Smooth muscle cell (in vitro differentiated cells): ENCODE measurements around the gene SAG. TPM values are rescaled to one million over a fixed set of nuclear protein-coding genes. Genes with fewer than 3 reads are reported as not detected.

ENCODE experiments used
- DNase-seq: peaks from one replicate; lab custom pipeline; 2025; ENCODE audit not compliant: unreplicated experiment; lab: John Stamatoyannopoulos, UW
- H2AFZ ChIP-seq: fragments of 200-600 bp; sonication (generic); 2 replicates; pipeline ENCODE4 v1.6.0; 2016; ENCODE audit warnings: antibody characterized with exemption, low read depth, mild to moderate bottlenecking
- H3F3A ChIP-seq: fragments of 200-600 bp; sonication (generic); 2 replicates; pipeline ENCODE4 v1.6.0; 2017; ENCODE audit warnings: antibody characterized with exemption, low read depth
- H3K27ac ChIP-seq: fragments of 200-600 bp; sonication (generic); 2 replicates; pipeline ENCODE4 v1.5.1; 2016; ENCODE audit warnings: low read depth, mild to moderate bottlenecking
- H3K27me3 ChIP-seq: fragments of 200-600 bp; sonication (generic); 2 replicates; pipeline ENCODE4 v1.6.1; 2016; ENCODE audit warnings: low read depth, mild to moderate bottlenecking
- H3K36me3 ChIP-seq: fragments of 200-600 bp; sonication (generic); 2 replicates; pipeline ENCODE4 v1.5.1; 2016; ENCODE audit warnings: low read depth
- H3K4me1 ChIP-seq: fragments of 200-600 bp; sonication (generic); 2 replicates; pipeline ENCODE4 v1.5.1; 2016; ENCODE audit warnings: low read depth
- H3K4me2 ChIP-seq: fragments of 200-600 bp; sonication (generic); 2 replicates; pipeline ENCODE4 v1.6.0; 2016; ENCODE audit warnings: mild to moderate bottlenecking
- H3K4me3 ChIP-seq: fragments of 200-600 bp; sonication (generic); 2 replicates; pipeline ENCODE4 v1.5.1; 2016; ENCODE audit warnings: mild to moderate bottlenecking
- H3K79me2 ChIP-seq: fragments of 200-600 bp; sonication (generic); 2 replicates; pipeline ENCODE4 v1.6.0; 2016; ENCODE audit warnings: low read depth, mild to moderate bottlenecking
- H3K9ac ChIP-seq: fragments of 200-600 bp; sonication (generic); 2 replicates; pipeline ENCODE4 v1.6.0; 2016; ENCODE audit warnings: low read depth
- H3K9me3 ChIP-seq: fragments of 200-600 bp; sonication (generic); replicated peaks from 2 replicates; pipeline ENCODE4 v1.5.1; 2016; ENCODE audit warnings: low read depth
- H4K20me1 ChIP-seq: fragments of 200-600 bp; sonication (generic); 2 replicates; pipeline ENCODE4 v1.6.0; 2016; ENCODE audit warnings: low read depth
- WGBS: methylation state at CpG from one replicate; pipeline ENCODE4 v1.1.7; 2016; ENCODE audit warnings: low lambda C conversion rate; 5-methylcytosine and 5-hydroxymethylcytosine counted together
- polyA plus RNA-seq: library from polyadenylated mRNA; unstranded; fragments of >200 nt; fragmentation: Nextera tagmentation; extraction: Ambion mirVana; gene quantifications from 2 replicates; pipeline ENCODE4 v1.2.1, GENCODE V29; 2016
- total RNA-seq: library from RNA; depleted of rRNA; stranded (reverse); fragments of >200 nt; gene quantifications from 2 replicates; pipeline ENCODE4 v1.2.3, GENCODE V29; 2014
- TF ChIP-seq, protein P1 (sequence below): fragments of 200-600 bp; sonication (generic); IDR thresholded peaks from 2 replicates; pipeline ENCODE4 v1.5.1; 2017; ENCODE audit warnings: borderline replicate concordance, mild to moderate bottlenecking, antibody characterized with exemption; ENCODE audit not compliant: insufficient read depth, poor library complexity, severe bottlenecking

The SAG gene
- total and polyA plus RNA-seq, 2 experiments from 2014 or later = not detected

GRCh38 chr2:233386382-233387041, 78.9 kb downstream of the SAG start:
- Histone ChIP-seq H4K20me1 (peaks cover 32% of the 10 kb centered on the region), H3K9me3 (no peaks in the 10 kb centered on the region), H3K27me3 (no peaks in the 10 kb centered on the region), H3F3A (peaks cover 14% of the 10 kb centered on the region), H3K27ac (peak overlapping the region; percentile 20), H3K4me1 (peaks cover 16% of the 10 kb centered on the region), H3K4me3 (no peak overlapping the region), H2AFZ (no peak overlapping the region), H3K79me2 (peaks cover 52% of the 10 kb centered on the region), H3K4me2 (peak overlapping the region; percentile 49), H3K36me3 (no peaks in the 10 kb centered on the region), H3K9ac (no peak overlapping the region)
- TF ChIP-seq, protein P1, sequence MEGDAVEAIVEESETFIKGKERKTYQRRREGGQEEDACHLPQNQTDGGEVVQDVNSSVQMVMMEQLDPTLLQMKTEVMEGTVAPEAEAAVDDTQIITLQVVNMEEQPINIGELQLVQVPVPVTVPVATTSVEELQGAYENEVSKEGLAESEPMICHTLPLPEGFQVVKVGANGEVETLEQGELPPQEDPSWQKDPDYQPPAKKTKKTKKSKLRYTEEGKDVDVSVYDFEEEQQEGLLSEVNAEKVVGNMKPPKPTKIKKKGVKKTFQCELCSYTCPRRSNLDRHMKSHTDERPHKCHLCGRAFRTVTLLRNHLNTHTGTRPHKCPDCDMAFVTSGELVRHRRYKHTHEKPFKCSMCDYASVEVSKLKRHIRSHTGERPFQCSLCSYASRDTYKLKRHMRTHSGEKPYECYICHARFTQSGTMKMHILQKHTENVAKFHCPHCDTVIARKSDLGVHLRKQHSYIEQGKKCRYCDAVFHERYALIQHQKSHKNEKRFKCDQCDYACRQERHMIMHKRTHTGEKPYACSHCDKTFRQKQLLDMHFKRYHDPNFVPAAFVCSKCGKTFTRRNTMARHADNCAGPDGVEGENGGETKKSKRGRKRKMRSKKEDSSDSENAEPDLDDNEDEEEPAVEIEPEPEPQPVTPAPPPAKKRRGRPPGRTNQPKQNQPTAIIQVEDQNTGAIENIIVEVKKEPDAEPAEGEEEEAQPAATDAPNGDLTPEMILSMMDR = no peak
- 74% methylated on average over 13 of the region's 13 CpGs for WGBS
- no peak for DNase-seq

GRCh38 chr2:233387225-233387624, 79.6 kb downstream of the SAG start:
- 91% methylated on average over 13 of the region's 13 CpGs for WGBS
- no peak overlapping the region for H3K4me3 ChIP-seq

GRCh38 chr2:233387667-233388528, 80.3 kb downstream of the SAG start:
- Histone ChIP-seq H3K27me3 (no peaks in the 10 kb centered on the region), H3K36me3 (no peaks in the 10 kb centered on the region), H3K4me3 (no peak overlapping the region), H3K4me2 (peak overlapping the region; percentile 49), H3K79me2 (peaks cover 39% of the 10 kb centered on the region), H4K20me1 (peaks cover 29% of the 10 kb centered on the region), H3F3A (peaks cover 14% of the 10 kb centered on the region), H3K27ac (peak overlapping the region; percentile 20), H3K4me1 (peaks cover 16% of the 10 kb centered on the region), H2AFZ (no peak overlapping the region), H3K9ac (no peak overlapping the region), H3K9me3 (no peaks in the 10 kb centered on the region)
- TF ChIP-seq, protein P1 = no peak
- DNase-seq = peak; percentile 17
- 73% methylated on average over 25 of the region's 25 CpGs for WGBS

More at GRCh38 chr2:233387225-233387624, 79.6 kb downstream of the SAG start:
- no peaks in the 10 kb centered on the region for H3K9me3 ChIP-seq
- DNase-seq = no peak
- peaks cover 46% of the 10 kb centered on the region for H3K79me2 ChIP-seq
- H3K4me2 ChIP-seq = peak overlapping the region; percentile 49
- H3K27me3 ChIP-seq = no peaks in the 10 kb centered on the region
- H4K20me1 ChIP-seq = peaks cover 29% of the 10 kb centered on the region
- H3K9ac ChIP-seq = no peak overlapping the region
- no peaks in the 10 kb centered on the region for H3K36me3 ChIP-seq
- peaks cover 14% of the 10 kb centered on the region for H3F3A ChIP-seq
- TF ChIP-seq, protein P1 = no peak
- H2AFZ ChIP-seq = no peak overlapping the region
- peak overlapping the region; percentile 20 for H3K27ac ChIP-seq
- H3K4me1 ChIP-seq = peaks cover 16% of the 10 kb centered on the region
